IPS-11a (cell line): ENCODE results near the gene CC2D1B.
"Not testable (repeated sequence)": the region's sequence is repeated elsewhere in the genome, so short reads cannot be mapped to it uniquely, and the experiment has no call there.

Experiments
- H3K4me3 ChIP-seq: one replicate; pipeline ENCODE4 v1.5.1; 2013; ENCODE audit warnings: low read depth, low read length, control low read depth

The CC2D1B gene, protein sequence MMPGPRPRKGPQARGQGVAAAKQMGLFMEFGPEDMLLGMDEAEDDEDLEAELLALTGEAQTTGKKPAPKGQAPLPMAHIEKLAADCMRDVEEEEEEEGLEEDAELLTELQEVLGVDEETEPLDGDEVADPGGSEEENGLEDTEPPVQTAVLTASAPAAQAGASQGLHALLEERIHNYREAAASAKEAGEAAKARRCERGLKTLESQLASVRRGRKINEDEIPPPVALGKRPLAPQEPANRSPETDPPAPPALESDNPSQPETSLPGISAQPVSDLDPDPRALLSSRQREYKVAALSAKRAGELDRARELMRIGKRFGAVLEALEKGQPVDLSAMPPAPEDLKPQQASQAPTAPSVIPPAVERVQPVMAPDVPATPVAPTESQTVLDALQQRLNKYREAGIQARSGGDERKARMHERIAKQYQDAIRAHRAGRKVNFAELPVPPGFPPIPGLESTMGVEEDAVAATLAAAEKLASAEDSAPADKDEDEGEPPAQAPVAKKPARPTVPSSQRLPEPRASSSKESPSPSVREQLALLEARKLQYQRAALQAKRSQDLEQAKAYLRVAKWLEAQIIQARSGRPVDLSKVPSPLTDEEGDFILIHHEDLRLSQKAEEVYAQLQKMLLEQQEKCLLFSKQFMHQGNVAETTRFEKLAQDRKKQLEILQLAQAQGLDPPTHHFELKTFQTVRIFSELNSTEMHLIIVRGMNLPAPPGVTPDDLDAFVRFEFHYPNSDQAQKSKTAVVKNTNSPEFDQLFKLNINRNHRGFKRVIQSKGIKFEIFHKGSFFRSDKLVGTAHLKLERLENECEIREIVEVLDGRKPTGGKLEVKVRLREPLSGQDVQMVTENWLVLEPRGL

GRCh38 chr1:52365746-52366516, at the start of gene CC2D1B:
Gene CC2D1B (minus strand): TSS chr1:52366205. CDS start chr1:52364620, 1,585 bp downstream.
- H3K4me3 ChIP-seq = peak within 1 kb of the TSS; percentile 79

DNA sequence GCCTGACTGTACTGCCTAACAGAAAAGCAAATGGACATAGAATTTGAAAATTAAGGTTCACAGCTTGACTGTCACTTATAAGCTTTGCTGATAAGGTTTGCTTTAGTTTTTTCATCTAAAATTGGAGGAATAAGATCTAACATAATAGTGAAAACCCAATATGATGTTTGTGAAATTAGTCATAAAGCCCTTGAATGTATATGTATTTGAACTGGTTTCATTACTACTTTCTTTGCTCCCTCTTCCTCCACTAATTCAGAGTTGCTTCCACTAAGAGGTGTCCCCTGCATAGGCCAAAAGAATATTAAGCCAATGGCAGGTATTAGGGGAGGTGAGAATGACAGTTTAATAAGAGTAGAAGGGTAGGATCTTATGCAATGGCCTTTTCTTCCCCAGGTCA, 48.9 kb upstream of the CC2D1B start:
- H3K4me3 ChIP-seq = no peak overlapping the region

DNA sequence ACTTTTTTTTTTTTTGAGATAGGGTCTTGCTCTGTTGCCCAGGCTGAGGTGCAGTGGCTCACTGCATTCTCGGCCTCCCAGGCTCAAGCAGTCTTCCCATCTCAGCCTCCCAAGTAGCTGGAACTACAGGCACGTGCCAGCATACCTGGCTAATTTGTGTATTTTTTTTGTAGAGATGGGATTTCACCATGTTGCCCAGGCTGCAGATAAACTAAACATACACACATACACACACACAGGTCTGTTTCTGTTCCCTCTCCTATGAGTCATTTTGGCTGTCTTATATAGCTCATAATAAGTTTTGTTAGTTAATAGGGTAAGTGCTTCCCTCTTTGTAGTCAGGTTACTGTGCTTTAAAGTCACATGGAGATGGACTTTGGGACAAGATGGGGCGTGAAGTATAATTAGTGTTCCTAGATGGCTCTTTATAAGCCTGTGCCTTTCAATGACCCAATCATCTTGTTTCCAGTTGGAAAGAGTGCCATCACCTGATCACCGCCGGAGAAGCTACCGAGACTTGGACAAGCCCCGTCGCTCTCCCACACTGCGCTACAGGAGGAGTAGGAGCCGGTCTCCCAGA, 47.5 kb upstream of the CC2D1B start:
- no peak overlapping the region for H3K4me3 ChIP-seq

- peak overlapping the region; percentile 72 for H3K4me3 ChIP-seq
These were observed 39.0 kb upstream of the CC2D1B start for GRCh38 chr1:52404975-52405338.

DNA sequence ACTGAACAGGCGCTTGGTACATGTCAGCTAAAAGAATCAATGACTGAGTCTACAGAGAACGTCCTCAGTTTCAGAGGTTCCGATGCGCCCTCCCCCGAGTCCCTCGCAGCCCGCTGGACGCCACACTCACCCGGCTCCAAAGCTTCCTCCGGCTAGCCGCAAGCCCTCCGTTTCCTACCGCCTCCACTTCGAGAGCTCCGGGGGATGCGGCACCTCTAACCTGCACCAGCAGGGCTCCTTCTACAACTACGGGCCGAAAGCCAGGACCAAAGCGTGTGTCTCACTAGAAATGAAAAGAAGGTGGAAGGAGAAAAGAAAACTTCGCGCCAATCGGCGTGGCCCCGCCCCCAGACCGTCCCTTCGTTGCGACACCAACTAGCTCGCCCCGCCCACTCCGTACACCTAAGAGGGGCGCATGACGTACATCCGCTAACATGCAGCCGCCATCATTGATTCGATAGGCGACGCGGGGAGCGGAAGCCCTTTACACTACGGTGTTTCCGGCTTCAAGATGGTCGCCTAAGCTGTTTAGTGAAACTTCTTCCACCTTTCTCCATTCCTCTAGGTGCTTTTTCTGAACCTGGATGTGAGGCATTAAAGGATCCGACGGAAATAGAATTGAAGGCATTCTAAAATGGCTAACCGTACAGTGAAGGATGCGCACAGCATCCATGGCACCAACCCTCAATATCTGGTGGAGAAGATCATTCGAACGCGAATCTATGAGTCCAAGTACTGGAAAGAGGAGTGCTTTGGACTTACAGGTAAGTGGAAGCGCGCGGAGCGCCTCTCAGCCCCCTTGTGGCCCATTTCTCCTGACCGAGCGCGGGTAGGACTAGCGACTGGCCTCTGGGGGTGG, 38.3 kb upstream of the CC2D1B start, which contains the start of the genes ORC1 and PRPF38A:
Gene ORC1, minus strand, starts transcription at position 308 of the 859 bp plus-strand sequence. CDS start 2,200 bp downstream, outside the sequence.
Gene PRPF38A, plus strand, starts transcription at position 487 of the 859 bp plus-strand sequence. Its CDS starts 148 bp downstream, at position 635.
- peak within 1 kb of the TSS; percentile 72 for H3K4me3 ChIP-seq

DNA sequence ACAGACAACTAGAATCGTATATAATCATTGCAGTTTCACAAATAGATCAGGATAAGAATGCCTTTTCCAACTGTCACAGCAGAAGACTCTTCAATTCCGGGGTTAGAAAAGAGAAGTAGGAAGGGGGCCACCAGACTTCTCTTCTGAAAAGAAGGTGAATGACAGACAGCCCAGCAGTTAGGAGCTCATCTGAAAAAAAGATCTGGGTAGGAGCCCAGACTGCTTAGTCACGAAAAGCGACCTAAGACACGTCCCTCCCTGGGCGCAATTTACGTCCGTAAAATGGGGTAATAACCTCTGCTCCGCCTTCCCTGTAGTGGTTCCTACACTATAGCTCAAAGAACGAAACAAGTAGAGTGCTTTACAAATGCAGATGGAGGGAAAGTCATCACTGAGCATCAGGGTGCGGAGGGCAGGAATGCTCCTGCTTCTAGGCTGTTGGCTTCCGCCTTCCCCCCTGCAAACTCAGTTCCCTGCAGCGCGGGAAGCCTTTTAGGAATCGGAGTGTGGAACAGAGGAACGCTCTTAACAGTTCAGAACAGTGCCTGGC, 37.6 kb upstream of the CC2D1B start:
- peak overlapping the region; percentile 72 for H3K4me3 ChIP-seq

- H3K4me3 ChIP-seq = peak overlapping the region; percentile 72
These were observed 36.8 kb upstream of the CC2D1B start for GRCh38 chr1:52402860-52403240.

DNA sequence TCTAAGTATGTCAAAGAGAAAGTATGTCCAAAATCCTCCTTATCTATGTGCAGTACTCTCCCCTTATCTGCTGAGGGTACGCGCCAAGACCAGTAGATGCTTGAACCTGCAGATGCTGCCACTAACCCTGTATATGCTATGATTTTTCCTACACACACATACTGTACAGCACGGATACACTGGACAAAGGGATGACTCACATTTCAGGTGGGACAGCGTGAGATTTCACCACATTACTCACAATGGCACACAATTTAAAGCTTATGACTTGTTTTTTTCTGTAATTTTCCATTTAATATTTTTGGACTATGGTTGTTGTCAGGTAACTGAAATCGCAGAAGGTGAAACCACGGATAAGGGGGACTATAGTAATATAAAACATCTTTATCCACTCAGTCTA, 34.1 kb upstream of the CC2D1B start:
- H3K4me3 ChIP-seq = no peak overlapping the region

GRCh38 chr1:52399629-52400028, 33.6 kb upstream of the CC2D1B start:
- no peak overlapping the region for H3K4me3 ChIP-seq

- H3K4me3 ChIP-seq = no peak overlapping the region
These were observed 27.2 kb upstream of the CC2D1B start for GRCh38 chr1:52393174-52393573.

- H3K4me3 ChIP-seq = no peak overlapping the region
These were observed 20.5 kb upstream of the CC2D1B start for GRCh38 chr1:52386458-52386857.

- no peak overlapping the region for H3K4me3 ChIP-seq
These were observed 19.4 kb upstream of the CC2D1B start for GRCh38 chr1:52385376-52385775.

GRCh38 chr1:52369851-52370250, 3.8 kb upstream of the CC2D1B start:
- not testable (repeated sequence) for H3K4me3 ChIP-seq

GRCh38 chr1:52368383-52369172, 2.6 kb upstream of the CC2D1B start:
- peak overlapping the region; percentile 39 for H3K4me3 ChIP-seq

DNA sequence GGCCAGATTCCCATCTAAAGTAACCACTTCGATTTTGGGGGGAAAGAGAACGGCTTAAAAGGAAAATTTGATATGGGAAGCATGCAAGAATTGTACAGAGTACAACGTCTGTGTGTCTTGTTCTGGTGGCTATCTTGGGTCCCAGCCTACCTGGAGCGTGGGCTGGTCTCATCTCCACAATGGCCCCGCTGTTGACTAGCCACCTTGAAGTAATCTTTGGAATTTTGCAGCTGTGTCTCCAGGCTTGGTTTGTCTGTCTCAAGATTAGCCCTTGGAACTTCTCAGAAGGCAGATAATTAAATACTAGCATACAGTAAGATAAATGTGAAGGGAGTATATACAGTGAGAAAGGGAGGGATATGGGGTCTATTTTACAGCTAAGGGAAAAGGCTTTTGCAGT, 1.3 kb upstream of the CC2D1B start:
- H3K4me3 ChIP-seq = no peak overlapping the region

DNA sequence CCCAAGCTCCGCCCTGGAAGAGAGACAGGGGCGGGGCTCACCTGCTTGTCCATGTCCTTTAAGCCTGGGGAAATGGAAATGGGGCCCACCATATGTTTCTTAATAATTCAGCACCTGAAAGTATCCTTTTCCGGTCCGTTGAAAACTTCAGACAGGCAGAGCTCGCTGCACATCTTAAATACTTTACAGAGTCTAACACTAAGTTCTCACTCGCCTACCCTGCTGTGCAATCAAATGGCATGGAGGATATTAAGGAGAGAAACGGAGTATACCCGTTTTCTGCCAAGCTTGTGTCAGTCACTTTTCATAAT, 467 bp upstream of the CC2D1B start:
- H3K4me3 ChIP-seq = peak overlapping the region; percentile 79

DNA sequence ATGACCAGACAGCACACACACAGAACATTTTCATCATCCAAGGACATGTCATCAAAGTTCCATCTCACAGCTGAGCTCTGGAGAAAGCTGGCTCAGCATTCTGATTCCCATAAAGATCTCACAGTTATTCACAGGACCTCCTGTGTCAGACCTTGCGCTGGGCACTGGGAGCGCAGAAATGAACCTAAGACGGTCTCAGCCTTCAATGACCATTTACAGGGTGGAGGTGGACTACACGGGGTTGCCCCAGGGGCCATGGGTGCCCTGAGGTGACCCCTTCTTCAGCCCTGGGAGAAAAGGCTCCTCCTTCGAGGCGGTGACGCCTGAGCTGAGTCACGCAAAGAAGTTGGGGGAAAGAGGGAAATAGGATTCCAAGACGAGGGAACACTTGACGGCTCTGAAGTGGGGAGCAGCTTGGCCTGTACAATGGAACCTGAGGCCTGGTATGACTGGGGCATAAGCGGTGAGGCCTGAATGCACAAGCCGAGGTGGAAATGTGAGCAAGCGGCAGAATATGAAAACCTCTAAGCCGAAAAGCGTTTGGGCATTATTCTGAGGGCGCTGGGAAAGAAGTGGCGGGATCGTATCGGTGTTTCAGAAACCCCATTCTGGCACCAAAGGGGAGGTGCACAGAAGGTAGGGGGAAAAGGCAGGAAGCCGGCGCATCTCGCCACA, 797 bp downstream of the CC2D1B start:
- H3K4me3 ChIP-seq = peak overlapping the region; percentile 79

- no peak overlapping the region for H3K4me3 ChIP-seq
These were observed 1.7 kb downstream of the CC2D1B start for GRCh38 chr1:52364235-52364839.
